K562 (cell line): ENCODE measurements around the gene FYB1. TPM values are rescaled to one million over a fixed set of nuclear protein-coding genes. Genes with fewer than 3 reads are reported as not detected.

ENCODE experiments used
- CBX3 ChIP-seq, 2 experiments: IDR thresholded peaks; 1 replicate in 1 of 2; 2 replicates in 1 of 2; pipeline ENCODE4 v1.6.1; 2012; ENCODE audit warnings: inconsistent platforms in 2 of 2, low read length in 2 of 2, borderline replicate concordance in 1 of 2, control low read depth in 1 of 2
- DDX20 ChIP-seq: fragments of 450-650 bp; IDR thresholded peaks from 2 replicates; pipeline ENCODE4 v1.6.1; 2016; ENCODE audit warnings: missing genetic modification characterization, low read depth, mild to moderate bottlenecking, missing compliant biosample characterization, moderate library complexity
- ELF4 ChIP-seq: fragments of 450-650 bp; formaldehyde crosslinking; IDR thresholded peaks from 2 replicates; pipeline ENCODE4 v1.4.0; 2022; ENCODE audit warnings: missing genetic modification characterization
- FOXK2 ChIP-seq, 2 experiments: fragments of 450-650 bp; IDR thresholded peaks in 1 of 2; conservative IDR thresholded peaks in 1 of 2; 2 replicates each; pipeline ENCODE4 v1.6.1; 2016; ENCODE audit warnings: low read depth in 2 of 2, mild to moderate bottlenecking in 1 of 2
- FOXM1 ChIP-seq, 2 experiments: fragments of 450-650 bp in 1 of 2; sonication (generic) in 1 of 2; formaldehyde crosslinking in 1 of 2; IDR thresholded peaks; 2 replicates each; pipeline versions ENCODE4 v1.6.1 to v1.9.0; 2017 to 2022; ENCODE audit warnings: low read depth in 2 of 2, mild to moderate bottlenecking in 2 of 2, missing genetic modification reagents in 1 of 2, moderate library complexity in 1 of 2
- HDAC3 ChIP-seq: fragments of 450-650 bp; IDR thresholded peaks from 2 replicates; pipeline ENCODE4 v1.6.1; 2018; ENCODE audit warnings: borderline replicate concordance, mild to moderate bottlenecking, moderate library complexity; ENCODE audit not compliant: partially characterized antibody
- NFE2L1 ChIP-seq: fragments of 450-650 bp; IDR thresholded peaks from 2 replicates; pipeline ENCODE4 v1.6.1; 2016; ENCODE audit warnings: missing genetic modification characterization, low read depth, mild to moderate bottlenecking, missing compliant biosample characterization, moderate library complexity, borderline replicate concordance
- NFIC ChIP-seq: fragments of 450-650 bp; IDR thresholded peaks from 2 replicates; pipeline ENCODE4 v1.6.1; 2017; ENCODE audit warnings: mild to moderate bottlenecking, inconsistent platforms
- RAD51 ChIP-seq: fragments of 450-650 bp; IDR thresholded peaks from 2 replicates; pipeline ENCODE4 v1.7.1; 2016; ENCODE audit warnings: low read depth, mild to moderate bottlenecking, borderline replicate concordance
- SIN3A ChIP-seq, 2 experiments: fragments of 150-350 bp in 1 of 2; IDR thresholded peaks; 2 replicates each; pipeline ENCODE4 v1.6.1; 2011 to 2016; ENCODE audit warnings: borderline replicate concordance in 2 of 2, low read depth in 2 of 2, low read length in 2 of 2, mild to moderate bottlenecking in 2 of 2, moderate library complexity in 2 of 2; ENCODE audit not compliant: control insufficient read depth in 1 of 2
- SRF ChIP-seq, 2 experiments: fragments of 250-450, 450-650 bp in 1 of 2; sonication (Bioruptor Pico) in 1 of 2; sonication (generic) in 1 of 2; formaldehyde crosslinking; IDR thresholded peaks; 2 replicates each; pipeline versions ENCODE4 v1.5.0 to v1.5.1; 2020 to 2022; ENCODE audit warnings: mild to moderate bottlenecking in 1 of 2, missing genetic modification reagents in 1 of 2
- TEAD1 ChIP-seq, 2 experiments: fragments of 450-650 bp in 1 of 2; sonication (generic) in 1 of 2; formaldehyde crosslinking; IDR thresholded peaks; 2 replicates each; pipeline versions ENCODE4 v1.4.0 to v1.8.0; 2020 to 2022; ENCODE audit warnings: mild to moderate bottlenecking in 2 of 2, missing genetic modification reagents in 1 of 2
- XRCC4 ChIP-seq: IDR thresholded peaks from one replicate; pipeline ENCODE4 v1.6.1; 2011; ENCODE audit not compliant: insufficient read depth, insufficient read length; ENCODE audit errors: extremely low read depth
- ZBTB34 ChIP-seq: fragments of 250-450 bp; sonication (Bioruptor Pico); IDR thresholded peaks from 2 replicates; pipeline ENCODE4 v1.8.0; 2021; ENCODE audit warnings: mild to moderate bottlenecking, moderate library complexity
- ZFP36 ChIP-seq: fragments of 150-350 bp; IDR thresholded peaks from 2 replicates; pipeline ENCODE4 v1.6.1; 2018; ENCODE audit warnings: low read length, low read depth; ENCODE audit not compliant: partially characterized antibody
- ZNF699 ChIP-seq: fragments of 250-450 bp; sonication (Bioruptor Pico); IDR thresholded peaks from 2 replicates; pipeline ENCODE4 v1.8.0; 2021; ENCODE audit warnings: mild to moderate bottlenecking, moderate library complexity; ENCODE audit not compliant: insufficient replicate concordance
- ZNF76 ChIP-seq: fragments of 250-450 bp; sonication (Bioruptor Pico); IDR thresholded peaks from 2 replicates; pipeline ENCODE4 v1.4.0; 2020; ENCODE audit warnings: mild to moderate bottlenecking, moderate library complexity, borderline replicate concordance
- ZNF778 ChIP-seq: fragments of 450-650 bp; formaldehyde crosslinking; IDR thresholded peaks from 2 replicates; pipeline ENCODE4 v1.4.0; 2020; ENCODE audit warnings: mild to moderate bottlenecking, moderate library complexity
- polyA plus RNA-seq, 8 experiments: library from polyadenylated mRNA; depleted of rRNA in 4 of 8; stranded (reverse) in 5 of 8; unstranded in 3 of 8; fragments of >200 nt; fragmentation: Nextera tagmentation in 2 of 8; fragmentation: Illumina TruSeq in 1 of 8; extraction: Ambion mirVana in 2 of 8; extraction: Trizol in 1 of 8; gene quantifications; 2 replicates each; pipeline versions ENCODE4 v1.2.1 to v1.2.3, GENCODE V29; 2011 to 2014; ENCODE audit warnings: inconsistent platforms in 1 of 8, missing spikeins in 1 of 8
- total RNA-seq, 7 experiments: library from RNA; depleted of rRNA in 6 of 7; stranded (reverse); fragments of >200 nt in 6 of 7; fragmentation: Illumina TruSeq in 2 of 7; extraction: Trizol in 2 of 7; gene quantifications; 2 replicates each; pipeline versions ENCODE4 v1.2.1 to v1.2.3, GENCODE V29; 2011 to 2021; ENCODE audit warnings: low replicate concordance in 1 of 7
- TF ChIP-seq, protein P1 (sequence below): fragments of 450-650 bp; IDR thresholded peaks from 2 replicates; pipeline ENCODE4 v1.6.1; 2016; ENCODE audit warnings: borderline replicate concordance
- TF ChIP-seq, protein P2 (sequence below): fragments of 450-650 bp; IDR thresholded peaks from 2 replicates; pipeline ENCODE4 v1.6.1; 2017; ENCODE audit warnings: antibody characterized with exemption

Gene FYB1
- total and polyA plus RNA-seq, 9 of the 15 experiments (the other 6 are each of a cell fraction or from before 2014, with no cell fraction given) = 4.7 to 31.5 (median 9.7) TPM

- no peak for TF ChIP-seq FOXM1 (IDR thresholded peaks at IDR 0.05; ENCODE audit: low read depth)
- TF ChIP-seq FOXM1 (CRISPR knock-in tag; IDR thresholded peaks at IDR 0.05; ENCODE audit: low read depth) = no peak
- TF ChIP-seq SIN3A (IDR thresholded peaks at IDR 0.05; ENCODE audit: borderline replicate concordance in 2 of 2, control insufficient read depth in 1 of 2, low read depth in 2 of 2, low read length in 2 of 2) = no peak
- TF ChIP-seq NFE2L1 (tag) = no peak
- no peak for TF ChIP-seq SRF (CRISPR knock-in tag; IDR thresholded peaks at IDR 0.05)
- no peak for TF ChIP-seq CBX3 (IDR thresholded peaks at IDR 0.05; ENCODE audit: borderline replicate concordance in 1 of 2, low read length in 2 of 2)
- TF ChIP-seq, protein P1, sequence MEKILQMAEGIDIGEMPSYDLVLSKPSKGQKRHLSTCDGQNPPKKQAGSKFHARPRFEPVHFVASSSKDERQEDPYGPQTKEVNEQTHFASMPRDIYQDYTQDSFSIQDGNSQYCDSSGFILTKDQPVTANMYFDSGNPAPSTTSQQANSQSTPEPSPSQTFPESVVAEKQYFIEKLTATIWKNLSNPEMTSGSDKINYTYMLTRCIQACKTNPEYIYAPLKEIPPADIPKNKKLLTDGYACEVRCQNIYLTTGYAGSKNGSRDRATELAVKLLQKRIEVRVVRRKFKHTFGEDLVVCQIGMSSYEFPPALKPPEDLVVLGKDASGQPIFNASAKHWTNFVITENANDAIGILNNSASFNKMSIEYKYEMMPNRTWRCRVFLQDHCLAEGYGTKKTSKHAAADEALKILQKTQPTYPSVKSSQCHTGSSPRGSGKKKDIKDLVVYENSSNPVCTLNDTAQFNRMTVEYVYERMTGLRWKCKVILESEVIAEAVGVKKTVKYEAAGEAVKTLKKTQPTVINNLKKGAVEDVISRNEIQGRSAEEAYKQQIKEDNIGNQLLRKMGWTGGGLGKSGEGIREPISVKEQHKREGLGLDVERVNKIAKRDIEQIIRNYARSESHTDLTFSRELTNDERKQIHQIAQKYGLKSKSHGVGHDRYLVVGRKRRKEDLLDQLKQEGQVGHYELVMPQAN = no peak
- TF ChIP-seq DDX20 (tag) = no peak
- no peak for TF ChIP-seq FOXK2 (conservative IDR thresholded peaks at IDR 0.05 in 1 of 2, IDR thresholded peaks at IDR 0.05 in 1 of 2; ENCODE audit: low read depth in 2 of 2)
- no peak for TF ChIP-seq ZFP36
- TF ChIP-seq, protein P2, sequence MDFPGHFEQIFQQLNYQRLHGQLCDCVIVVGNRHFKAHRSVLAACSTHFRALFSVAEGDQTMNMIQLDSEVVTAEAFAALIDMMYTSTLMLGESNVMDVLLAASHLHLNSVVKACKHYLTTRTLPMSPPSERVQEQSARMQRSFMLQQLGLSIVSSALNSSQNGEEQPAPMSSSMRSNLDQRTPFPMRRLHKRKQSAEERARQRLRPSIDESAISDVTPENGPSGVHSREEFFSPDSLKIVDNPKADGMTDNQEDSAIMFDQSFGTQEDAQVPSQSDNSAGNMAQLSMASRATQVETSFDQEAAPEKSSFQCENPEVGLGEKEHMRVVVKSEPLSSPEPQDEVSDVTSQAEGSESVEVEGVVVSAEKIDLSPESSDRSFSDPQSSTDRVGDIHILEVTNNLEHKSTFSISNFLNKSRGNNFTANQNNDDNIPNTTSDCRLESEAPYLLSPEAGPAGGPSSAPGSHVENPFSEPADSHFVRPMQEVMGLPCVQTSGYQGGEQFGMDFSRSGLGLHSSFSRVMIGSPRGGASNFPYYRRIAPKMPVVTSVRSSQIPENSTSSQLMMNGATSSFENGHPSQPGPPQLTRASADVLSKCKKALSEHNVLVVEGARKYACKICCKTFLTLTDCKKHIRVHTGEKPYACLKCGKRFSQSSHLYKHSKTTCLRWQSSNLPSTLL = no peak
- TF ChIP-seq RAD51 = no peak
- peak; percentile 35 for TF ChIP-seq HDAC3
- TF ChIP-seq ZNF76 = no peak
- no peak for TF ChIP-seq XRCC4
- TF ChIP-seq ELF4 (CRISPR knock-in tag) = no peak
- TF ChIP-seq TEAD1 (CRISPR knock-in tag; IDR thresholded peaks at IDR 0.05) = peak in 1 of 2 experiments; percentile 69; a peak in 1 of 4 replicates
- no peak for TF ChIP-seq NFIC
- TF ChIP-seq ZBTB34 (CRISPR knock-in tag) = no peak
- no peak for TF ChIP-seq ZNF778 (CRISPR knock-in tag)
- no peak for TF ChIP-seq ZNF699
These were observed 42.4 kb downstream of the FYB1 start (continued) for GRCh38 chr5:39176759-39177630.
